HG02623 (cell line): ENCODE results near the gene CRYBB2.
"Not testable (repeated sequence)": the region's sequence is repeated elsewhere in the genome, so short reads cannot be mapped to it uniquely, and the experiment has no call there.

ENCODE experiments used
- ATAC-seq: cut with Tn5 transposase; IDR thresholded peaks from one replicate; pipeline ENCODE4 v1.9.1; 2021; ENCODE audit warnings: moderate library complexity; ENCODE audit not compliant: unreplicated experiment

Gene CRYBB2

GRCh38 chr22:25232301-25232700, 12.9 kb downstream of the CRYBB2 start:
- ATAC-seq = no peak

GRCh38 chr22:25233706-25234105, 14.3 kb downstream of the CRYBB2 start:
- not testable (repeated sequence) for ATAC-seq

GRCh38 chr22:25235547-25236290, 16.3 kb downstream of the CRYBB2 start:
- no peak for ATAC-seq

GRCh38 chr22:25236417-25236816, 17.0 kb downstream of the CRYBB2 start:
- ATAC-seq = no peak

GRCh38 chr22:25237503-25237902, 18.1 kb downstream of the CRYBB2 start:
- ATAC-seq = no peak

GRCh38 chr22:25238058-25238457, 18.6 kb downstream of the CRYBB2 start:
- ATAC-seq = not testable (repeated sequence)

- ATAC-seq = not testable (repeated sequence)
These were observed 35.7 kb downstream of the CRYBB2 start for GRCh38 chr22:25255169-25255568.

GRCh38 chr22:25267567-25267966, 48.1 kb downstream of the CRYBB2 start:
- not testable (repeated sequence) for ATAC-seq

- not testable (repeated sequence) for ATAC-seq
These were observed 49.5 kb downstream of the CRYBB2 start for GRCh38 chr22:25268902-25269301.

- not testable (repeated sequence) for ATAC-seq
These were observed 50.6 kb downstream of the CRYBB2 start for GRCh38 chr22:25270061-25270460.

GRCh38 chr22:25273231-25273630, 53.8 kb downstream of the CRYBB2 start:
- not testable (repeated sequence) for ATAC-seq

GRCh38 chr22:25273928-25274327, 54.5 kb downstream of the CRYBB2 start:
- ATAC-seq = not testable (repeated sequence)

- ATAC-seq = not testable (repeated sequence)
These were observed 60.7 kb downstream of the CRYBB2 start for GRCh38 chr22:25280118-25280517.
